ENCODE results near the gene ROR1. TPM values are rescaled to one million over a fixed set of nuclear protein-coding genes. Genes with fewer than 3 reads are reported as not detected.

The ROR1 gene
- total RNA-seq, 1 experiment from 2014 or later: 56.3 TPM

DNA sequence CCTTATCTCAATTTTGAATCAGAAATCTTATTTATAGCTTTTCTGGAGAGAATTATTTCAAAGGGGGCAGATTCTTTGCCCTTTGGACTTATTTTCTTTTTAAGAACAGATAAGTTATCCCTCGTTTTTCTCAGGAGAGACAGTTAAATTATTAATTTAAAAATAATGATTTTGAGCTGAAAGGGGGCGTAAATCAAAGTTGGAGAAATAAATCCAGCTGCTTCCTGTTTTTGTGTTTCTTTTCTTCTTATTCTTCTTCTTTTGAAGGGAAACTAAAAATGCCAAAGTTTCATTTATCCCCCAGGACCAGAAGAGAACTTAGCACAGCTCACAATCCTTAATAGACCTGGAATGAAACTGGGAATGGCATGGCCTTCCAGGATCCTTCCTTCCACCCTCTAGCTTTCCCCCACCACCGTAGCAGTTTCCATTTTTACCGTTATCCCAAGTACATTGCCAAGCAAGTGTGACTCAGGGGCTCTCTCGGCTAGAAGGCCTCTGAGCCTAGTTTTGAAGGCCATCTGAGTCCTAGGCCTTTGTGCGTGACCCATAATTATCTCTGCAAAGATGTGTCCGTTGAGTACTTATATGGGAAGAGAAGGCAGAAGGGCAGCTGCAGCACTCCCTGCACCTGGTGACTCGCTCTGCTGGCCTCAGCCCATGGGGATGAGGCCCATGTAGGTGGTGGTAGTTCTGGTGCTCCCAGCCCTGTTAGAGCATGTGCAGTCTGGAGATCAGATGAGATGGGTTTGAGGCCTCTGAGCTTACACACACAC lies 181.7 kb downstream of the ROR1 start:
- ChIA-PET CTCF (interaction anchor here (1.0 to 1.1 kb wide), 2 partner anchors 38 to 264 kb away, joined by 4 read pairs; no protein-coding TSS in a partner anchor), POLR2A (no interaction called here)
- Mint-ChIP-seq H3K4me3 (no peak overlapping the region), H3K27ac (peak overlapping the region; percentile 29; the same call in 1 of the 2 replicates), H3K27me3 (ENCODE audit: low read depth) (no peaks in the 10 kb centered on the region; the same call in 1 of the 2 replicates), H3K9me3 (peaks cover 45% of the 10 kb centered on the region), H3K36me3 (peaks cover 43% of the 10 kb centered on the region), H3K4me1 (peaks cover 19% of the 10 kb centered on the region)
- ATAC-seq (no peak), DNase-seq (ENCODE audit: low spot score) (no peak)
- TF ChIP-seq MAX (CRISPR knock-in tag; IDR thresholded peaks at IDR 0.05): no peak
- no peak for TF ChIP-seq SOX15 (CRISPR knock-in tag; IDR thresholded peaks at IDR 0.05)
- TF ChIP-seq ZNF671 (CRISPR knock-in tag; IDR thresholded peaks at IDR 0.05): no peak
- TF ChIP-seq ZNF263 (CRISPR knock-in tag; IDR thresholded peaks at IDR 0.05; ENCODE audit: low read depth): no peak
- TF ChIP-seq FOXP4 (CRISPR knock-in tag; IDR thresholded peaks at IDR 0.05): no peak
- TF ChIP-seq ZNF121 (CRISPR knock-in tag; IDR thresholded peaks at IDR 0.05): no peak
- no peak for TF ChIP-seq CBFB (CRISPR knock-in tag; IDR thresholded peaks at IDR 0.05; ENCODE audit: low read depth)
- no peak for TF ChIP-seq E2F1 (CRISPR knock-in tag; IDR thresholded peaks at IDR 0.05)
- no peak for TF ChIP-seq MYBL2 (CRISPR knock-in tag; IDR thresholded peaks at IDR 0.05)
- TF ChIP-seq, protein P1, sequence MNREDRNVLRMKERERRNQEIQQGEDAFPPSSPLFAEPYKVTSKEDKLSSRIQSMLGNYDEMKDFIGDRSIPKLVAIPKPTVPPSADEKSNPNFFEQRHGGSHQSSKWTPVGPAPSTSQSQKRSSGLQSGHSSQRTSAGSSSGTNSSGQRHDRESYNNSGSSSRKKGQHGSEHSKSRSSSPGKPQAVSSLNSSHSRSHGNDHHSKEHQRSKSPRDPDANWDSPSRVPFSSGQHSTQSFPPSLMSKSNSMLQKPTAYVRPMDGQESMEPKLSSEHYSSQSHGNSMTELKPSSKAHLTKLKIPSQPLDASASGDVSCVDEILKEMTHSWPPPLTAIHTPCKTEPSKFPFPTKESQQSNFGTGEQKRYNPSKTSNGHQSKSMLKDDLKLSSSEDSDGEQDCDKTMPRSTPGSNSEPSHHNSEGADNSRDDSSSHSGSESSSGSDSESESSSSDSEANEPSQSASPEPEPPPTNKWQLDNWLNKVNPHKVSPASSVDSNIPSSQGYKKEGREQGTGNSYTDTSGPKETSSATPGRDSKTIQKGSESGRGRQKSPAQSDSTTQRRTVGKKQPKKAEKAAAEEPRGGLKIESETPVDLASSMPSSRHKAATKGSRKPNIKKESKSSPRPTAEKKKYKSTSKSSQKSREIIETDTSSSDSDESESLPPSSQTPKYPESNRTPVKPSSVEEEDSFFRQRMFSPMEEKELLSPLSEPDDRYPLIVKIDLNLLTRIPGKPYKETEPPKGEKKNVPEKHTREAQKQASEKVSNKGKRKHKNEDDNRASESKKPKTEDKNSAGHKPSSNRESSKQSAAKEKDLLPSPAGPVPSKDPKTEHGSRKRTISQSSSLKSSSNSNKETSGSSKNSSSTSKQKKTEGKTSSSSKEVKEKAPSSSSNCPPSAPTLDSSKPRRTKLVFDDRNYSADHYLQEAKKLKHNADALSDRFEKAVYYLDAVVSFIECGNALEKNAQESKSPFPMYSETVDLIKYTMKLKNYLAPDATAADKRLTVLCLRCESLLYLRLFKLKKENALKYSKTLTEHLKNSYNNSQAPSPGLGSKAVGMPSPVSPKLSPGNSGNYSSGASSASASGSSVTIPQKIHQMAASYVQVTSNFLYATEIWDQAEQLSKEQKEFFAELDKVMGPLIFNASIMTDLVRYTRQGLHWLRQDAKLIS (CRISPR knock-in tag; IDR thresholded peaks at IDR 0.05; ENCODE audit: borderline replicate concordance): no peak
- TF ChIP-seq USF2 (CRISPR knock-in tag; IDR thresholded peaks at IDR 0.05): no peak
- TF ChIP-seq KAT7 (CRISPR knock-in tag; IDR thresholded peaks at IDR 0.05; ENCODE audit: borderline replicate concordance): no peak
- TF ChIP-seq EMX1 (CRISPR knock-in tag; IDR thresholded peaks at IDR 0.05): no peak
- no peak for TF ChIP-seq STAT6 (CRISPR knock-in tag; conservative IDR thresholded peaks at IDR 0.05; ENCODE audit: low read depth)
- no peak for TF ChIP-seq CREB1 (CRISPR knock-in tag; IDR thresholded peaks at IDR 0.05)
